Uterus (tissue), 4 donors: ENCODE results near the gene GLS. TPM values are rescaled to one million over a fixed set of nuclear protein-coding genes. Genes with fewer than 3 reads are reported as not detected.

Experiments used
- DNase-seq, 2 donors: peaks; one replicate each; pipeline ENCODE4 v3.0.0-alpha.2; 2019 to 2020
- H3K27ac ChIP-seq, 2 donors: fragments of 200-600 bp; sonication (generic); 1 replicate in 1 of 2; 2 replicates in 1 of 2; pipeline ENCODE4 v1.5.1; 2016 to 2018
- H3K27me3 ChIP-seq, 2 donors: fragments of 200-600 bp; sonication (generic); one replicate each; pipeline ENCODE4 v1.5.1; 2018 to 2019; ENCODE audit warnings: control low read depth in 1 of 2
- H3K36me3 ChIP-seq, 2 donors: fragments of 200-600 bp; sonication (generic); one replicate each; pipeline ENCODE4 v1.5.1; 2019; ENCODE audit warnings: control low read depth in 1 of 2
- H3K4me1 ChIP-seq, 2 donors: fragments of 200-600 bp; sonication (generic); one replicate each; pipeline ENCODE4 v1.5.1; 2018 to 2019; ENCODE audit warnings: control low read depth in 1 of 2
- H3K4me3 ChIP-seq, 2 donors: fragments of 200-600 bp; sonication (generic); 1 replicate in 1 of 2; 2 replicates in 1 of 2; pipeline ENCODE4 v1.5.1; 2018 to 2019; ENCODE audit warnings: mild to moderate bottlenecking in 1 of 2
- H3K9me3 ChIP-seq, 2 donors: fragments of 200-600 bp; sonication (generic); one replicate each; pipeline ENCODE4 v1.5.1; 2019; ENCODE audit warnings: control low read depth in 1 of 2
- POLR2A ChIP-seq, 2 donors: fragments of 450-650 bp; IDR thresholded peaks; one replicate each; pipeline ENCODE4 v1.6.1; 2016; ENCODE audit warnings: antibody characterized with exemption in 2 of 2, mild to moderate bottlenecking in 1 of 2, moderate library complexity in 1 of 2
- intact Hi-C: fragments of 100-400 bp; cut with DNase I; formaldehyde crosslinking; loops from one replicate; pipeline ENCODE4 v1.15.1; 2023; ENCODE audit warnings: low total_unique reads
- total RNA-seq, 4 donors: library from RNA; depleted of rRNA in 3 of 4; stranded (reverse); fragments of >200 nt in 3 of 4; gene quantifications; one replicate each; pipeline versions ENCODE4 v1.1.0 to v1.2.4, GENCODE V29; 2014 to 2023
- TF ChIP-seq, protein P1 (sequence below), 4 experiments: fragments of 200-600 bp in 2 of 4; fragments of 450-650 bp in 2 of 4; sonication (generic) in 2 of 4; IDR thresholded peaks; one replicate each; pipeline ENCODE4 v1.5.1; 2016 to 2019; ENCODE audit warnings: antibody characterized with exemption in 4 of 4, mild to moderate bottlenecking in 2 of 4, moderate library complexity in 1 of 4
- donor health status: DM: yes; HTN: yes; CAD: no.

GLS gene
- total RNA-seq, 4 donors from 2014 or later = 89.7 to 202 (median 156) TPM

- TF ChIP-seq POLR2A (IDR thresholded peaks at IDR 0.05) = no peak
- TF ChIP-seq, protein P1, sequence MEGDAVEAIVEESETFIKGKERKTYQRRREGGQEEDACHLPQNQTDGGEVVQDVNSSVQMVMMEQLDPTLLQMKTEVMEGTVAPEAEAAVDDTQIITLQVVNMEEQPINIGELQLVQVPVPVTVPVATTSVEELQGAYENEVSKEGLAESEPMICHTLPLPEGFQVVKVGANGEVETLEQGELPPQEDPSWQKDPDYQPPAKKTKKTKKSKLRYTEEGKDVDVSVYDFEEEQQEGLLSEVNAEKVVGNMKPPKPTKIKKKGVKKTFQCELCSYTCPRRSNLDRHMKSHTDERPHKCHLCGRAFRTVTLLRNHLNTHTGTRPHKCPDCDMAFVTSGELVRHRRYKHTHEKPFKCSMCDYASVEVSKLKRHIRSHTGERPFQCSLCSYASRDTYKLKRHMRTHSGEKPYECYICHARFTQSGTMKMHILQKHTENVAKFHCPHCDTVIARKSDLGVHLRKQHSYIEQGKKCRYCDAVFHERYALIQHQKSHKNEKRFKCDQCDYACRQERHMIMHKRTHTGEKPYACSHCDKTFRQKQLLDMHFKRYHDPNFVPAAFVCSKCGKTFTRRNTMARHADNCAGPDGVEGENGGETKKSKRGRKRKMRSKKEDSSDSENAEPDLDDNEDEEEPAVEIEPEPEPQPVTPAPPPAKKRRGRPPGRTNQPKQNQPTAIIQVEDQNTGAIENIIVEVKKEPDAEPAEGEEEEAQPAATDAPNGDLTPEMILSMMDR (IDR thresholded peaks at IDR 0.05) = no peak
- H3K4me1 ChIP-seq = no peaks in the 10 kb centered on the region
- H3K27me3 ChIP-seq = no peaks in the 10 kb centered on the region
- H3K27ac ChIP-seq = no peak overlapping the region
- no peaks in the 10 kb centered on the region for H3K36me3 ChIP-seq
- DNase-seq = no peak
- intact Hi-C loops = no loop called here
- no peaks in the 10 kb centered on the region for H3K9me3 ChIP-seq
- no peak overlapping the region for H3K4me3 ChIP-seq
Measured at GRCh38 chr2:190981733-190982132, 101.1 kb downstream of the GLS start.

DNA sequence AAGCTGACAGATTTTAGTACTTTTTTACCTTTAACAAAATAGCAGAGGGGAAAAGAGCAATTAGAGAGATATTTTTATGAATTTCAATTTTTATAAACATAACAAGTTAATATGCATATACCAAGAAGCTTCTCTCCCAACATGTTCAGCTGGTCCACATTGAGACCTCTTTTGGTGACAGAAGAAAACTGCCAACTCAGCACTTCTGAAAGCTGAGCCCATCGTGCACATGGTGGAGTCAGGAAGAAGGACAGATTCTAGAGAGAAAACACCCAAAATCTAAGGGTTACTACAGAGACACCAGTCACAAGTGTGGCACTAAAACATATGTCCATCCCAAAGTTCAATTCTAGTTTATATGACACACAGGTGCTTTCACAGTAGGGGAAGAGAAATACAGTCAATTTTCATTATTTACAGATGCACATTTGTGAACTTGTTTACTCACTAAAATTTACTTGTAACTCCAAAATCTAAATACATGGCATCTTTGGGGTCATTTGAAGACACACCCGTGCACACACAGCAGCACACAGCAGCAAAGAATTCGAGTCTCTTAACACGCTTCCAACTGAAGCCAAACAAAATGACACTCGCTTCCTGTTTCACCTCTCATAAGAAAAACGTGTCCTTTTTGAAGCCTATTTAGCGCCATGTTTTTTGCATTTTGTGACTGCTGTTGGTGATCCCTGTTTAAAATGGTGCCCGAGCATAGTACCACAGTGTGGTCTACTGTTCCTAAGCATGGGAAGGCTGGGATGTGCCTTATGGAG, 101.8 kb downstream of the GLS start:
- intact Hi-C loops = no loop called here
- H3K4me3 ChIP-seq = no peak overlapping the region
- no peak for TF ChIP-seq POLR2A (IDR thresholded peaks at IDR 0.05)
- TF ChIP-seq, protein P1 (IDR thresholded peaks at IDR 0.05) = no peak
- no peaks in the 10 kb centered on the region for H3K36me3 ChIP-seq
- no peak overlapping the region for H3K27ac ChIP-seq
- H3K27me3 ChIP-seq = no peaks in the 10 kb centered on the region
- no peak for DNase-seq
- H3K4me1 ChIP-seq = no peaks in the 10 kb centered on the region
- H3K9me3 ChIP-seq = no peaks in the 10 kb centered on the region

DNA sequence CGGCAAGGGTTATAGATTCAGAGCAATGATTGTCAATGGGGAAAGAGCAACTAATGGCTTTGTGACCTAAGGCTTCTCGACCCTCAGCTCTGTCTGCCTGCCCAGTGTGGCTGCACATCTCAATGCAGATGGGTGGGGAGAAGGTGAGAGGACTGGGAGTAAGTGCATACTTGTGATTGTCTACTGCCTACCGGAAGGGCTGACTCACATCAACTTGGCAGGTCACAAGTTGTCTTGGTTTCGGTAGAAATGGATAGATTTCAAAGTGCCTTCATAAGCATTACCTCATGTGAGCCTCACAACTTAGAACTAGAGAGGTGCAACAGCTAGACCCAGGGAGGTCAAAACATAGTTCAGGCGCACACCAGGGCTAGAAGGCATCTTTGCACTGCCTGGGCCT, 104.0 kb downstream of the GLS start:
- Histone ChIP-seq H3K4me3 (no peak overlapping the region), H3K4me1 (no peaks in the 10 kb centered on the region), H3K9me3 (no peaks in the 10 kb centered on the region), H3K27ac (no peak overlapping the region), H3K27me3 (no peaks in the 10 kb centered on the region), H3K36me3 (no peaks in the 10 kb centered on the region)
- TF ChIP-seq POLR2A (IDR thresholded peaks at IDR 0.05) = no peak
- TF ChIP-seq, protein P1 (IDR thresholded peaks at IDR 0.05) = no peak
- no peak for DNase-seq
- intact Hi-C loops = no loop called here

- Histone ChIP-seq H3K4me3 (no peak overlapping the region), H3K27me3 (no peaks in the 10 kb centered on the region), H3K4me1 (no peaks in the 10 kb centered on the region), H3K9me3 (no peaks in the 10 kb centered on the region), H3K36me3 (no peaks in the 10 kb centered on the region), H3K27ac (no peak overlapping the region)
- TF ChIP-seq, protein P1 (IDR thresholded peaks at IDR 0.05) = no peak
- TF ChIP-seq POLR2A (IDR thresholded peaks at IDR 0.05) = no peak
- intact Hi-C loops = no loop called here
- no peak for DNase-seq
Measured at GRCh38 chr2:190986221-190986953, 105.8 kb downstream of the GLS start.

DNA sequence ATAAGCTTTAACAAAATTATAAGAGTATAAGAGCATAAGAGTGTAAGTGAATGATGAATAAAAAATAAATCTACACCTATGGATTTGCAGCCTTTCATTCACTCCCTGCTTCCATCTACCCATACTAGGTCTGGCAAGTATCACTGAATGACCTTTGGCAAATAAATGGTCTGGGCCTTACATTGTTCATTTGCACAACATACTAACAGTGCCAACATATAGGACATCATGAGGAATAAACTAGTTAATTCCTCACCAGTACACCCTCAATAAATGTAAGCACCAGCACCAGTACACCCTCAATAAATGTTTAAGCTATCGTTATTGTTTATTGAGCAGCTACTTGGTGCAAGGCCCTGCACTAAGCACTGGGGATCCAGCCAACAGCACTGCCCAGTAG, 106.5 kb downstream of the GLS start:
- H3K36me3 ChIP-seq = no peaks in the 10 kb centered on the region
- intact Hi-C loops = no loop called here

More for the DNA sequence above, 106.5 kb downstream of the GLS start:
- H3K27me3 ChIP-seq = no peaks in the 10 kb centered on the region
- TF ChIP-seq POLR2A (IDR thresholded peaks at IDR 0.05) = no peak
- TF ChIP-seq, protein P1 (IDR thresholded peaks at IDR 0.05) = no peak
- no peak overlapping the region for H3K4me3 ChIP-seq
- H3K4me1 ChIP-seq = no peaks in the 10 kb centered on the region
- H3K9me3 ChIP-seq = no peaks in the 10 kb centered on the region
- no peak overlapping the region for H3K27ac ChIP-seq
- DNase-seq = no peak
